ENCODE measurements around the gene EYS. TPM values are rescaled to one million over a fixed set of nuclear protein-coding genes. Genes with fewer than 3 reads are reported as not detected.
"Not testable (repeated sequence)": the region's sequence is repeated elsewhere in the genome, so short reads cannot be mapped to it uniquely, and the experiment has no call there.

The EYS gene
- total RNA-seq, 3 donors from 2014 or later, result 1.3 to 2.9 TPM; not detected in 1

DNA sequence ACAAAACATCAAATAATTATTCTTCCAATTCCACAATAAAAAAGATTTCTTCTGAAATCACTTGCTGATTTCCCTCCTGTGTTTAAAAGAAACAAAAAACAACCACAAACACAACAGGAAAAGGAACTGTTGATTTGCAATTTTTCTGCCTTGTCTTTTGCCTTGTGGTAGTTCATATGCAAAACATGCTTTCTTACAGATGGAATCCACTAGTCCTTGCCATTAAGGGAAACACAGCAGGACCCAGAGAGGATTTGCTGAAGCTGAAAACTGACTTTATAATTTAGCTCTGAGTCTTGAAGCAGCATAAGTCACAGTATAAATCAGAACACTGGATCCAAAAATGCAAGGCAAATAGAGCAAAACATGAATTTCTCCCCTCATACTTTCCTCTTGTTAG is 1742.7 kb downstream of the EYS start:
- Histone ChIP-seq H3K27me3 (no peaks in the 10 kb centered on the region), H3K9me3 (no peaks in the 10 kb centered on the region), H3K4me3 (no peak overlapping the region), H3K36me3 (no peaks in the 10 kb centered on the region), H3K27ac (no peak overlapping the region), H3K4me1 (no peaks in the 10 kb centered on the region)
- TF ChIP-seq, protein P1, sequence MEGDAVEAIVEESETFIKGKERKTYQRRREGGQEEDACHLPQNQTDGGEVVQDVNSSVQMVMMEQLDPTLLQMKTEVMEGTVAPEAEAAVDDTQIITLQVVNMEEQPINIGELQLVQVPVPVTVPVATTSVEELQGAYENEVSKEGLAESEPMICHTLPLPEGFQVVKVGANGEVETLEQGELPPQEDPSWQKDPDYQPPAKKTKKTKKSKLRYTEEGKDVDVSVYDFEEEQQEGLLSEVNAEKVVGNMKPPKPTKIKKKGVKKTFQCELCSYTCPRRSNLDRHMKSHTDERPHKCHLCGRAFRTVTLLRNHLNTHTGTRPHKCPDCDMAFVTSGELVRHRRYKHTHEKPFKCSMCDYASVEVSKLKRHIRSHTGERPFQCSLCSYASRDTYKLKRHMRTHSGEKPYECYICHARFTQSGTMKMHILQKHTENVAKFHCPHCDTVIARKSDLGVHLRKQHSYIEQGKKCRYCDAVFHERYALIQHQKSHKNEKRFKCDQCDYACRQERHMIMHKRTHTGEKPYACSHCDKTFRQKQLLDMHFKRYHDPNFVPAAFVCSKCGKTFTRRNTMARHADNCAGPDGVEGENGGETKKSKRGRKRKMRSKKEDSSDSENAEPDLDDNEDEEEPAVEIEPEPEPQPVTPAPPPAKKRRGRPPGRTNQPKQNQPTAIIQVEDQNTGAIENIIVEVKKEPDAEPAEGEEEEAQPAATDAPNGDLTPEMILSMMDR (IDR thresholded peaks at IDR 0.05), result no peak
- TF ChIP-seq POLR2A (IDR thresholded peaks at IDR 0.05), result no peak
- TF ChIP-seq POLR2AphosphoS5 (IDR thresholded peaks at IDR 0.05), result no peak
- no peak for DNase-seq (ENCODE audit: low spot score in 2 of 2)
- intact Hi-C loops (cut with DNase I; ENCODE audit: low total_unique reads), result no loop called here

DNA sequence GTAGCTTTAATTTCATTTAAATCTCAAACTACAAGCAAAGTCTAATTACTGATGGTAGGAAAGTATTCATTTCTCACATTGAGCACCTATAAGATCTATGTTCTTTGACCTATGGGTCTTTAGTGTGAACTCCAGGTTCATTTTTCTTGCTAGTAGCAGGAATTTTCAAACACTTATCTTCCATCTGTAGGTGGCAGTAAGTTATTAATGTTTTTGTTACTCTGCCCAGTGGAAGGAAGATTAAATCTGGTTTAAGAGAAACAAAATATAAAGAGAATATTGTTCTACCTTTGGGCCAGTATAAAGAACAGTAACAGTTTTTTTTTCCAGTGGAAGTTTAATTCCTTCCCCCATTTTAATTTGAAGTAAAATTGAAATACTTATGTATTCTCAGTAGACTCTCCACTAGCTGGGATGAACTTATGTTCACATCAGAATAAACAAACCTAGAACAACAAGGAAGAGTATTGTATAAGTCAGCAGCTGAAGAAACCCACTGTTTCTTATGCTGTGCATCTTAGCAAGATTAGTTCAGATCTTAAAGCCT is 1743.2 kb downstream of the EYS start:
- intact Hi-C loops (cut with DNase I; ENCODE audit: low total_unique reads), result no loop called here
- Histone ChIP-seq H3K36me3 (no peaks in the 10 kb centered on the region), H3K27ac (no peak overlapping the region), H3K4me3 (no peak overlapping the region), H3K27me3 (no peaks in the 10 kb centered on the region), H3K4me1 (no peaks in the 10 kb centered on the region), H3K9me3 (no peaks in the 10 kb centered on the region)
- DNase-seq (ENCODE audit: low spot score in 2 of 2), result no peak
- TF ChIP-seq, protein P1 (IDR thresholded peaks at IDR 0.05), result no peak
- TF ChIP-seq POLR2AphosphoS5 (IDR thresholded peaks at IDR 0.05) (no peak), POLR2A (IDR thresholded peaks at IDR 0.05) (no peak)

DNA sequence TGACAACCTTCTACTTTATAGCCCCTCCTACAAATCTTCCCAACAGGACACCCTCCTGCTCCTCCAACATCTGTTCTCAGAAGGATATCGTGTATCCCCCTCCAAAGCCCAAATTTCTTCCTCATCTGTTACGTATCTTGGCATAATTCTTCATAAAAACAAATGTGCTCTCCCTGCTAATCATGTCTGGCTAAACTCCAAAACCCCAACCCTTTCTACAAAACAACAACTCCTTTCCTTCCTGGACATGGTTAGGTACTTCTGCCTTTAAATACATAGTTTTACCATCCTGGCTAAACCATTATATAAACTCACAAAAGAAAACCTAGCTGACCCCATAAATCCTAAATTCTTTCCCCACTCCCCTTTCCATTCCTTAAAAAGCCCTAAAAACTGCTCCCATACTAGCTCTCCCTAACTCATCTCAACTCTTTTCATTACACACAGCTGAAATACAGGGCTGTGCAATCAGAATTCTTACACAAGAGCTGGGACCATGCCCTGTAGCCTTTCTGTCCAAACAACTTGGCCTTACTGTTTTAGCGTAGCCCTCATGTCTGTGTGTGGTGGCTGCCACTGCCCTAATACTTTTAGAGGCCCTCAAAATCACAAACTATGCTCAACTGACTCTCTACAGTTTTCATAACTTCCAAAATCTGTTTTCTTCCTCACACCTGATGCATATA is 1753.5 kb downstream of the EYS start:
- H3K36me3 ChIP-seq; H3K27ac ChIP-seq; H3K4me3 ChIP-seq; DNase-seq (ENCODE audit: low spot score in 2 of 2); H3K9me3 ChIP-seq; H3K27me3 ChIP-seq; intact Hi-C loops (cut with DNase I; ENCODE audit: low total_unique reads); H3K4me1 ChIP-seq: not testable (repeated sequence)

DNA sequence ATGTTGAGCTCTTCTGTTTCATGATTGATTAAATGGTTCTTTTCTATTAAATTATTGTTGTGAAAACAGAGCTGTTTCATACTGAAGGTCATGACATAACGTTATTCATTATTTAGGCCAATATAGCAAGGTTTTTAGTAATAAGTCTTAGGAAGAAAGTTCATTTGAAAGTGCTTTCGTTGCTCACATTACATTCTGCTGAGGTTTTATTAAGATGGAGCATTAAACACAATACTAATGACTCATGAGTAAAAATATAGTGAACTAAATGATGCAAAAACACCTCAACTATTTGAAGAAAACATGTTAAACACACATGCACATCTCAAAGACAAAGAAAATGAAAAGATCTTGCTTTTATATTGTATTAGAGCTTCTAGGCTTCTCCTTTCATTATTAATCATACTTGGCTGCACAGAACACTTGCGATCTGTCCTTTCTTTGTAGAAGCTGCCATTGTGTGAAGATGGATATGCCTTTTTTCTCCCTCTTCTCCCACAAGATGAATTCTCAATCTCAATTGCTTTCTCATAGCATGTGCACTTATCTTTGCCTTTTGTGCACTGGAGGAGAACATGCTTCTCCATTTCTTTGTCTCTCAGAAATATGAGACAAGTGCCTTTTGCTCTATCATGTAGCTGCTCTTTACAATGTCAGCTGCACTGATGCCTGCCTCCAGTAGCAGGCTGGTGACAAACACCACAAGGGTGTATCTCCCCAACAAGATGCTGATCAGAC is 1759.1 kb downstream of the EYS start:
- no peak for TF ChIP-seq POLR2AphosphoS5 (IDR thresholded peaks at IDR 0.05)
- TF ChIP-seq POLR2A (IDR thresholded peaks at IDR 0.05), result no peak
- TF ChIP-seq, protein P1 (IDR thresholded peaks at IDR 0.05), result no peak
- DNase-seq (ENCODE audit: low spot score in 2 of 2), result no peak
- Histone ChIP-seq H3K27me3 (no peaks in the 10 kb centered on the region), H3K9me3 (no peaks in the 10 kb centered on the region), H3K27ac (no peak overlapping the region), H3K4me3 (no peak overlapping the region), H3K4me1 (no peaks in the 10 kb centered on the region), H3K36me3 (no peaks in the 10 kb centered on the region)
- intact Hi-C loops (cut with DNase I; ENCODE audit: low total_unique reads), result no loop called here

DNA sequence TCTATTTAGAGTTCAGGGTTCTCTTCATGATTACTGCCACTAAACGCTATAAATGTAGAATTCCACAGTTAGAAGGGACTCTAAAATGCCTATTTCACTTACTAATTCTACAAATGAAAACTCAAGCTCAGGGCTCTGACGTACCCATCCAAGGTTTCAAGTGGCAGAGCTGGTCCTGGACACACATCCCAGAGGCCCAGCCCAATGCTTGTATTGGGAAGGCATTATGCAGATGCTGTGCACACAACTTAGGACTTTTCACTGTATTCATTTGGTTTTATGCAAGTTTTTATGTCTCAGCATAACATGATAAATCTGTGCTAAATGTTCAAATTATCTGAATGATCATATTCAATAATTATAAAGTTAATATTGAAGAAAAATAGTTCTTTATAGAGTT is 1761.0 kb downstream of the EYS start:
- Histone ChIP-seq H3K36me3 (no peaks in the 10 kb centered on the region), H3K4me3 (no peak overlapping the region), H3K27me3 (no peaks in the 10 kb centered on the region), H3K4me1 (no peaks in the 10 kb centered on the region), H3K27ac (no peak overlapping the region), H3K9me3 (no peaks in the 10 kb centered on the region)
- intact Hi-C loops (cut with DNase I; ENCODE audit: low total_unique reads), result no loop called here
- no peak for DNase-seq (ENCODE audit: low spot score in 2 of 2)
- TF ChIP-seq POLR2A (IDR thresholded peaks at IDR 0.05) (no peak), POLR2AphosphoS5 (IDR thresholded peaks at IDR 0.05) (no peak)
- TF ChIP-seq, protein P1 (IDR thresholded peaks at IDR 0.05), result no peak

All from breast epithelium (tissue), 4 donors.